ENCODE measurements around the gene TUBA4A.

DNA sequence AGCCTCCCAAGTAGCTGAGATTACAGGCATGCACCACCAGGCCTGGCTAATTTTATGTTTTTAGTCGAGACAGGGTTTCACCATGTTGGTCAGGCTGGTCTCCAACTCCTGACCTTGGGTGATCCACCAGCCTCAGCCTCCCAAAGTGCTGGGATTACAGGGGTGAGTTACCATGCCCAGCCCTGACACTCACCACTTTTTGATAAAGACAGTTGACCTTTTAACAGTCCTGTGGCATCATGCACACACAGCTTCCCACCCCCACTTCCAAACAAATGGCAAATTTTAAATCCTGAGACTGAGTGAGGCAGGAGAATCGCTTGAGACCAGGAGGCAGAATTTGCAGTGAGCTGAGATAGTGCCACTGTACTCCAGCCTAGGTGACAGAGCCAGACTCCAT, 19.3 kb upstream of the TUBA4A start:
- TF ChIP-seq, protein P1, sequence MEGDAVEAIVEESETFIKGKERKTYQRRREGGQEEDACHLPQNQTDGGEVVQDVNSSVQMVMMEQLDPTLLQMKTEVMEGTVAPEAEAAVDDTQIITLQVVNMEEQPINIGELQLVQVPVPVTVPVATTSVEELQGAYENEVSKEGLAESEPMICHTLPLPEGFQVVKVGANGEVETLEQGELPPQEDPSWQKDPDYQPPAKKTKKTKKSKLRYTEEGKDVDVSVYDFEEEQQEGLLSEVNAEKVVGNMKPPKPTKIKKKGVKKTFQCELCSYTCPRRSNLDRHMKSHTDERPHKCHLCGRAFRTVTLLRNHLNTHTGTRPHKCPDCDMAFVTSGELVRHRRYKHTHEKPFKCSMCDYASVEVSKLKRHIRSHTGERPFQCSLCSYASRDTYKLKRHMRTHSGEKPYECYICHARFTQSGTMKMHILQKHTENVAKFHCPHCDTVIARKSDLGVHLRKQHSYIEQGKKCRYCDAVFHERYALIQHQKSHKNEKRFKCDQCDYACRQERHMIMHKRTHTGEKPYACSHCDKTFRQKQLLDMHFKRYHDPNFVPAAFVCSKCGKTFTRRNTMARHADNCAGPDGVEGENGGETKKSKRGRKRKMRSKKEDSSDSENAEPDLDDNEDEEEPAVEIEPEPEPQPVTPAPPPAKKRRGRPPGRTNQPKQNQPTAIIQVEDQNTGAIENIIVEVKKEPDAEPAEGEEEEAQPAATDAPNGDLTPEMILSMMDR (IDR thresholded peaks at IDR 0.05): no peak
- TF ChIP-seq NR3C1 (CRISPR knock-in tag; conservative IDR thresholded peaks at IDR 0.05; ENCODE audit: low read depth) (no peak), FOXP1 (CRISPR knock-in tag; IDR thresholded peaks at IDR 0.05; ENCODE audit: borderline replicate concordance) (no peak), CREB1 (CRISPR knock-in tag; IDR thresholded peaks at IDR 0.05) (no peak), IRF2 (CRISPR knock-in tag; IDR thresholded peaks at IDR 0.05; ENCODE audit: borderline replicate concordance, low read depth) (no peak), TEAD4 (CRISPR knock-in tag; IDR thresholded peaks at IDR 0.05) (no peak), ZNF219 (CRISPR knock-in tag; IDR thresholded peaks at IDR 0.05; ENCODE audit: borderline replicate concordance) (no peak)
- TF ChIP-seq, protein P2, sequence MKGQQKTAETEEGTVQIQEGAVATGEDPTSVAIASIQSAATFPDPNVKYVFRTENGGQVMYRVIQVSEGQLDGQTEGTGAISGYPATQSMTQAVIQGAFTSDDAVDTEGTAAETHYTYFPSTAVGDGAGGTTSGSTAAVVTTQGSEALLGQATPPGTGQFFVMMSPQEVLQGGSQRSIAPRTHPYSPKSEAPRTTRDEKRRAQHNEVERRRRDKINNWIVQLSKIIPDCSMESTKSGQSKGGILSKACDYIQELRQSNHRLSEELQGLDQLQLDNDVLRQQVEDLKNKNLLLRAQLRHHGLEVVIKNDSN (CRISPR knock-in tag; IDR thresholded peaks at IDR 0.05): no peak
- TF ChIP-seq, protein P3, sequence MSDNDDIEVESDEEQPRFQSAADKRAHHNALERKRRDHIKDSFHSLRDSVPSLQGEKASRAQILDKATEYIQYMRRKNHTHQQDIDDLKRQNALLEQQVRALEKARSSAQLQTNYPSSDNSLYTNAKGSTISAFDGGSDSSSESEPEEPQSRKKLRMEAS (CRISPR knock-in tag; IDR thresholded peaks at IDR 0.05): no peak
- TF ChIP-seq, protein P4, sequence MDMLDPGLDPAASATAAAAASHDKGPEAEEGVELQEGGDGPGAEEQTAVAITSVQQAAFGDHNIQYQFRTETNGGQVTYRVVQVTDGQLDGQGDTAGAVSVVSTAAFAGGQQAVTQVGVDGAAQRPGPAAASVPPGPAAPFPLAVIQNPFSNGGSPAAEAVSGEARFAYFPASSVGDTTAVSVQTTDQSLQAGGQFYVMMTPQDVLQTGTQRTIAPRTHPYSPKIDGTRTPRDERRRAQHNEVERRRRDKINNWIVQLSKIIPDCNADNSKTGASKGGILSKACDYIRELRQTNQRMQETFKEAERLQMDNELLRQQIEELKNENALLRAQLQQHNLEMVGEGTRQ (CRISPR knock-in tag; IDR thresholded peaks at IDR 0.05): no peak
- TF ChIP-seq, protein P5, sequence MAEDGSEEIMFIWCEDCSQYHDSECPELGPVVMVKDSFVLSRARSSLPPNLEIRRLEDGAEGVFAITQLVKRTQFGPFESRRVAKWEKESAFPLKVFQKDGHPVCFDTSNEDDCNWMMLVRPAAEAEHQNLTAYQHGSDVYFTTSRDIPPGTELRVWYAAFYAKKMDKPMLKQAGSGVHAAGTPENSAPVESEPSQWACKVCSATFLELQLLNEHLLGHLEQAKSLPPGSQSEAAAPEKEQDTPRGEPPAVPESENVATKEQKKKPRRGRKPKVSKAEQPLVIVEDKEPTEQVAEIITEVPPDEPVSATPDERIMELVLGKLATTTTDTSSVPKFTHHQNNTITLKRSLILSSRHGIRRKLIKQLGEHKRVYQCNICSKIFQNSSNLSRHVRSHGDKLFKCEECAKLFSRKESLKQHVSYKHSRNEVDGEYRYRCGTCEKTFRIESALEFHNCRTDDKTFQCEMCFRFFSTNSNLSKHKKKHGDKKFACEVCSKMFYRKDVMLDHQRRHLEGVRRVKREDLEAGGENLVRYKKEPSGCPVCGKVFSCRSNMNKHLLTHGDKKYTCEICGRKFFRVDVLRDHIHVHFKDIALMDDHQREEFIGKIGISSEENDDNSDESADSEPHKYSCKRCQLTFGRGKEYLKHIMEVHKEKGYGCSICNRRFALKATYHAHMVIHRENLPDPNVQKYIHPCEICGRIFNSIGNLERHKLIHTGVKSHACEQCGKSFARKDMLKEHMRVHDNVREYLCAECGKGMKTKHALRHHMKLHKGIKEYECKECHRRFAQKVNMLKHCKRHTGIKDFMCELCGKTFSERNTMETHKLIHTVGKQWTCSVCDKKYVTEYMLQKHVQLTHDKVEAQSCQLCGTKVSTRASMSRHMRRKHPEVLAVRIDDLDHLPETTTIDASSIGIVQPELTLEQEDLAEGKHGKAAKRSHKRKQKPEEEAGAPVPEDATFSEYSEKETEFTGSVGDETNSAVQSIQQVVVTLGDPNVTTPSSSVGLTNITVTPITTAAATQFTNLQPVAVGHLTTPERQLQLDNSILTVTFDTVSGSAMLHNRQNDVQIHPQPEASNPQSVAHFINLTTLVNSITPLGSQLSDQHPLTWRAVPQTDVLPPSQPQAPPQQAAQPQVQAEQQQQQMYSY (CRISPR knock-in tag; IDR thresholded peaks at IDR 0.05): no peak
- TF ChIP-seq, protein P6, sequence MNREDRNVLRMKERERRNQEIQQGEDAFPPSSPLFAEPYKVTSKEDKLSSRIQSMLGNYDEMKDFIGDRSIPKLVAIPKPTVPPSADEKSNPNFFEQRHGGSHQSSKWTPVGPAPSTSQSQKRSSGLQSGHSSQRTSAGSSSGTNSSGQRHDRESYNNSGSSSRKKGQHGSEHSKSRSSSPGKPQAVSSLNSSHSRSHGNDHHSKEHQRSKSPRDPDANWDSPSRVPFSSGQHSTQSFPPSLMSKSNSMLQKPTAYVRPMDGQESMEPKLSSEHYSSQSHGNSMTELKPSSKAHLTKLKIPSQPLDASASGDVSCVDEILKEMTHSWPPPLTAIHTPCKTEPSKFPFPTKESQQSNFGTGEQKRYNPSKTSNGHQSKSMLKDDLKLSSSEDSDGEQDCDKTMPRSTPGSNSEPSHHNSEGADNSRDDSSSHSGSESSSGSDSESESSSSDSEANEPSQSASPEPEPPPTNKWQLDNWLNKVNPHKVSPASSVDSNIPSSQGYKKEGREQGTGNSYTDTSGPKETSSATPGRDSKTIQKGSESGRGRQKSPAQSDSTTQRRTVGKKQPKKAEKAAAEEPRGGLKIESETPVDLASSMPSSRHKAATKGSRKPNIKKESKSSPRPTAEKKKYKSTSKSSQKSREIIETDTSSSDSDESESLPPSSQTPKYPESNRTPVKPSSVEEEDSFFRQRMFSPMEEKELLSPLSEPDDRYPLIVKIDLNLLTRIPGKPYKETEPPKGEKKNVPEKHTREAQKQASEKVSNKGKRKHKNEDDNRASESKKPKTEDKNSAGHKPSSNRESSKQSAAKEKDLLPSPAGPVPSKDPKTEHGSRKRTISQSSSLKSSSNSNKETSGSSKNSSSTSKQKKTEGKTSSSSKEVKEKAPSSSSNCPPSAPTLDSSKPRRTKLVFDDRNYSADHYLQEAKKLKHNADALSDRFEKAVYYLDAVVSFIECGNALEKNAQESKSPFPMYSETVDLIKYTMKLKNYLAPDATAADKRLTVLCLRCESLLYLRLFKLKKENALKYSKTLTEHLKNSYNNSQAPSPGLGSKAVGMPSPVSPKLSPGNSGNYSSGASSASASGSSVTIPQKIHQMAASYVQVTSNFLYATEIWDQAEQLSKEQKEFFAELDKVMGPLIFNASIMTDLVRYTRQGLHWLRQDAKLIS (CRISPR knock-in tag; IDR thresholded peaks at IDR 0.05; ENCODE audit: borderline replicate concordance): no peak

Measured in WTC11 (cell line).